NCI-H146 treated with DMSO at 0.1 percent for 48 hours (cell line): ENCODE measurements around the gene TFB1M.

Experiments used
- DNase-seq: peaks from one replicate; lab custom pipeline; 2025; ENCODE audit not compliant: unreplicated experiment; lab: John Stamatoyannopoulos, UW

TFB1M gene

DNA sequence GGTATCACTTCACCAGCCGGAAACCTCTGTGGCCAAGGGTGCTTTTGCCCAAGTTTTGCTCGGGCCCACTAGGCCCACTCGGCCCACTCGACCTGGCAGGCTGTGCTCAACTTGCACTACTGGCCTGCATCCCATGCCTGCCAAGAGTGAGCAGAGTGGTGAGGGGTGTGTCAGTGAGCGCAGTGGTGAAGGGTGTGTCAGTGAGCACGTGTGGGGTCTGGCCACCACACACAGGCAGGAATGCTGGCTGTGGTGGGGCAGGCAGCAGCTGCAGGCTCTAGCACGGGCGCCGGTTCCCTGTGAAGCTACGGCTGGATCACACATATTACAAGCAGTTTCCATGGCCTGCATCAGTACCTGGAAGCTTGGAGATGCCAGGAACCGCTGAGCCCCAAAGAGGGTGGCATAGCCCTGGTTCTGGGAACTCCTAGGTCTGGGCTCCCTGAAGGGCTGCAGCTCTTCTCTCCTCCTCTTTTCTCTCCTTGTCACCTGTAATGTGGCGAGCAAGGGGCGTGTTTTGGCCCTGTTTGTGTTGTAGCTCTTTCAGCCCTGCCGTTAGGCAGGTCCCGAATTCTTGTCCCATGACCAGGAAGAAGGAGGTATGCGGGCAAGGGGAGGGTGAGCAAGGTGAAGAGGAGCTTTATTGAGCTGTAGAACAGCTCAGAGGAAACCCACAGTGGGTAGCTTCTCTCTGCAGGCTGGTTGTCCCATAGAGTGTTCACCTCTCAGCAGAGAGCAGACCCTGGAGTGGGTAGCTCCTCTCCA lies 101.5 kb downstream of the TFB1M start:
- DNase-seq: no peak

DNA sequence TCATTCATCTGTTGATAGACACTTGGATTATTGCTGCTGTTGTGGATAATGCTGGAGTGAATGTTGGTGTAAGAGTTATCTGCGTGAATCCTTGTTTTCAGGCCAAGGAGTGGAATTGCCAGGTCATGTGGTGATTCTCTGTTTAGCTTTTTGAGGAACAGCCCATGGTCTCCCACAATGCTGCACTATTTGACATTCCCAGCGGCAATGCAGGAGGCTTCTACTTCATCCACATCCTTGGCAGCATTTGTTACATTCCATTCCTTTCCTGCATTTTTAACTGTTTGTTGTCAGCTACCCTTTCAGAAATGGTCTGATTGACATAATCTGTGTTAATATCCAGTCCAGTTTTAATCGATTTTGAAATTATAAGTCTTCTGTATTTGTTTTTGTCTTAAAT lies 102.2 kb downstream of the TFB1M start:
- DNase-seq: no peak

DNA sequence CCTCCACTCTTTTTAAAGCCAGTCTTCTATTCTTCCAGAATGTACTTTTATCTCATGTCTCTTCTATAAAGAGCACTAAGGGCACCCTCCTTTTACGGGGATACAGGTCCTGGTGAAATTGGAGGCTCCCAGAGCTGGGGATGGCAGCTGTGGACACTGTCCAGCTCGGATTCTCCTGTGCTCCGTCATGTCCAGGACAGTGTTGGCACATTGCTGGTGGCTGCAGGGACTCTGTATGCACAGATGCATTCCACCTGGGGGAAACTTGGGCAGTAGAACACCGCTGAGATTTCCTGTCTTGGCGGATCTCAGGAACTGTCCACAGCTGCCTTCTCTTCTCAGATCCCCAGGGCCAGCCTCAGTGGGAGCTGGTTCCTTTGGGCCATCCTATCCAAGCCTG lies 107.1 kb downstream of the TFB1M start:
- DNase-seq: no peak
